GM23338 (cell line): Measurements from ENCODE around the gene OLA1.

Experiments
- CREB1 ChIP-seq: fragments of 250-450 bp; sonication (Bioruptor Pico); IDR thresholded peaks from 2 replicates; pipeline ENCODE4 v1.5.0; 2020; ENCODE audit warnings: low read depth, mild to moderate bottlenecking, moderate library complexity
- CTCF ChIP-seq, 2 experiments: fragments of 200-600 bp in 1 of 2; sonication (generic) in 1 of 2; conservative IDR thresholded peaks; 2 replicates each; pipeline versions ENCODE4 v1.5.1 to v1.6.1; 2016 to 2017; ENCODE audit warnings: antibody characterized with exemption in 2 of 2, low read depth in 2 of 2, mild to moderate bottlenecking in 2 of 2, moderate library complexity in 1 of 2
- EZH2 ChIP-seq: fragments of 200-600 bp; sonication (generic); IDR thresholded peaks from one replicate; pipeline ENCODE4 v1.8.0; 2017; ENCODE audit warnings: antibody characterized with exemption, mild to moderate bottlenecking, low read depth; ENCODE audit not compliant: unreplicated experiment
- EZH2phosphoT487 ChIP-seq: fragments of 200-600 bp; sonication (generic); IDR thresholded peaks from one replicate; pipeline ENCODE4 v1.8.1; 2018; ENCODE audit warnings: antibody characterized with exemption; ENCODE audit not compliant: unreplicated experiment
- POLR2AphosphoS5 ChIP-seq: IDR thresholded peaks from 2 replicates; pipeline ENCODE4 v1.6.1; 2016; ENCODE audit warnings: antibody characterized with exemption, low read depth
- STAT1 ChIP-seq: IDR thresholded peaks from one replicate; pipeline ENCODE4 v1.6.1; 2016; ENCODE audit warnings: antibody characterized with exemption; ENCODE audit not compliant: unreplicated experiment
- ZNF114 ChIP-seq: fragments of 250-450 bp; sonication (Bioruptor Pico); IDR thresholded peaks from 2 replicates; pipeline ENCODE4 v1.5.0; 2020; ENCODE audit warnings: mild to moderate bottlenecking, moderate library complexity
- ZNF331 ChIP-seq: fragments of 250-450 bp; sonication (Bioruptor Pico); IDR thresholded peaks from 2 replicates; pipeline ENCODE4 v1.5.0; 2020; ENCODE audit warnings: low read depth, mild to moderate bottlenecking, moderate library complexity
- TF ChIP-seq, protein P1 (sequence below): fragments of 250-450 bp; sonication (Bioruptor Pico); IDR thresholded peaks from 2 replicates; pipeline ENCODE4 v1.5.0; 2020; ENCODE audit warnings: mild to moderate bottlenecking, moderate library complexity
- TF ChIP-seq, protein P2 (sequence below): IDR thresholded peaks from one replicate; pipeline ENCODE4 v1.6.1; 2018; ENCODE audit warnings: antibody characterized with exemption; ENCODE audit not compliant: unreplicated experiment

GRCh38 chr2:174222154-174222553, 26.2 kb downstream of the OLA1 start:
- TF ChIP-seq POLR2AphosphoS5 (no peak), CTCF (conservative IDR thresholded peaks at IDR 0.05; ENCODE audit: low read depth in 2 of 2) (no peak), STAT1 (no peak), EZH2 (no peak), EZH2phosphoT487 (no peak), CREB1 (CRISPR knock-in tag) (no peak), ZNF114 (CRISPR knock-in tag) (no peak), ZNF331 (CRISPR knock-in tag) (no peak)
- TF ChIP-seq, protein P1, sequence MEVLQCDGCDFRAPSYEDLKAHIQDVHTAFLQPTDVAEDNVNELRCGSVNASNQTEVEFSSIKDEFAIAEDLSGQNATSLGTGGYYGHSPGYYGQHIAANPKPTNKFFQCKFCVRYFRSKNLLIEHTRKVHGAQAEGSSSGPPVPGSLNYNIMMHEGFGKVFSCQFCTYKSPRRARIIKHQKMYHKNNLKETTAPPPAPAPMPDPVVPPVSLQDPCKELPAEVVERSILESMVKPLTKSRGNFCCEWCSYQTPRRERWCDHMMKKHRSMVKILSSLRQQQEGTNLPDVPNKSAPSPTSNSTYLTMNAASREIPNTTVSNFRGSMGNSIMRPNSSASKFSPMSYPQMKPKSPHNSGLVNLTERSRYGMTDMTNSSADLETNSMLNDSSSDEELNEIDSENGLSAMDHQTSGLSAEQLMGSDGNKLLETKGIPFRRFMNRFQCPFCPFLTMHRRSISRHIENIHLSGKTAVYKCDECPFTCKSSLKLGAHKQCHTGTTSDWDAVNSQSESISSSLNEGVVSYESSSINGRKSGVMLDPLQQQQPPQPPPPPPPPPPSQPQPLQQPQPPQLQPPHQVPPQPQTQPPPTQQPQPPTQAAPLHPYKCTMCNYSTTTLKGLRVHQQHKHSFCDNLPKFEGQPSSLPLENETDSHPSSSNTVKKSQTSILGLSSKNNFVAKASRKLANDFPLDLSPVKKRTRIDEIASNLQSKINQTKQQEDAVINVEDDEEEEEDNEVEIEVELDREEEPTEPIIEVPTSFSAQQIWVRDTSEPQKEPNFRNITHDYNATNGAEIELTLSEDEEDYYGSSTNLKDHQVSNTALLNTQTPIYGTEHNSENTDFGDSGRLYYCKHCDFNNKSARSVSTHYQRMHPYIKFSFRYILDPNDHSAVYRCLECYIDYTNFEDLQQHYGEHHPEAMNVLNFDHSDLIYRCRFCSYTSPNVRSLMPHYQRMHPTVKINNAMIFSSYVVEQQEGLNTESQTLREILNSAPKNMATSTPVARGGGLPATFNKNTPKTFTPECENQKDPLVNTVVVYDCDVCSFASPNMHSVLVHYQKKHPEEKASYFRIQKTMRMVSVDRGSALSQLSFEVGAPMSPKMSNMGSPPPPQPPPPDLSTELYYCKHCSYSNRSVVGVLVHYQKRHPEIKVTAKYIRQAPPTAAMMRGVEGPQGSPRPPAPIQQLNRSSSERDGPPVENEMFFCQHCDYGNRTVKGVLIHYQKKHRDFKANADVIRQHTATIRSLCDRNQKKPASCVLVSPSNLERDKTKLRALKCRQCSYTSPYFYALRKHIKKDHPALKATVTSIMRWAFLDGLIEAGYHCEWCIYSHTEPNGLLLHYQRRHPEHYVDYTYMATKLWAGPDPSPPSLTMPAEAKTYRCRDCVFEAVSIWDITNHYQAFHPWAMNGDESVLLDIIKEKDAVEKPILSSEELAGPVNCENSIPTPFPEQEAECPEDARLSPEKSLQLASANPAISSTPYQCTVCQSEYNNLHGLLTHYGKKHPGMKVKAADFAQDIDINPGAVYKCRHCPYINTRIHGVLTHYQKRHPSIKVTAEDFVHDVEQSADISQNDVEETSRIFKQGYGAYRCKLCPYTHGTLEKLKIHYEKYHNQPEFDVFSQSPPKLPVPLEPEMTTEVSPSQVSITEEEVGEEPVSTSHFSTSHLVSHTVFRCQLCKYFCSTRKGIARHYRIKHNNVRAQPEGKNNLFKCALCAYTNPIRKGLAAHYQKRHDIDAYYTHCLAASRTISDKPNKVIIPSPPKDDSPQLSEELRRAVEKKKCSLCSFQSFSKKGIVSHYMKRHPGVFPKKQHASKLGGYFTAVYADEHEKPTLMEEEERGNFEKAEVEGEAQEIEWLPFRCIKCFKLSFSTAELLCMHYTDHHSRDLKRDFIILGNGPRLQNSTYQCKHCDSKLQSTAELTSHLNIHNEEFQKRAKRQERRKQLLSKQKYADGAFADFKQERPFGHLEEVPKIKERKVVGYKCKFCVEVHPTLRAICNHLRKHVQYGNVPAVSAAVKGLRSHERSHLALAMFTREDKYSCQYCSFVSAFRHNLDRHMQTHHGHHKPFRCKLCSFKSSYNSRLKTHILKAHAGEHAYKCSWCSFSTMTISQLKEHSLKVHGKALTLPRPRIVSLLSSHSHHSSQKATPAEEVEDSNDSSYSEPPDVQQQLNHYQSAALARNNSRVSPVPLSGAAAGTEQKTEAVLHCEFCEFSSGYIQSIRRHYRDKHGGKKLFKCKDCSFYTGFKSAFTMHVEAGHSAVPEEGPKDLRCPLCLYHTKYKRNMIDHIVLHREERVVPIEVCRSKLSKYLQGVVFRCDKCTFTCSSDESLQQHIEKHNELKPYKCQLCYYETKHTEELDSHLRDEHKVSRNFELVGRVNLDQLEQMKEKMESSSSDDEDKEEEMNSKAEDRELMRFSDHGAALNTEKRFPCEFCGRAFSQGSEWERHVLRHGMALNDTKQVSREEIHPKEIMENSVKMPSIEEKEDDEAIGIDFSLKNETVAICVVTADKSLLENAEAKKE (CRISPR knock-in tag): no peak
- TF ChIP-seq, protein P2, sequence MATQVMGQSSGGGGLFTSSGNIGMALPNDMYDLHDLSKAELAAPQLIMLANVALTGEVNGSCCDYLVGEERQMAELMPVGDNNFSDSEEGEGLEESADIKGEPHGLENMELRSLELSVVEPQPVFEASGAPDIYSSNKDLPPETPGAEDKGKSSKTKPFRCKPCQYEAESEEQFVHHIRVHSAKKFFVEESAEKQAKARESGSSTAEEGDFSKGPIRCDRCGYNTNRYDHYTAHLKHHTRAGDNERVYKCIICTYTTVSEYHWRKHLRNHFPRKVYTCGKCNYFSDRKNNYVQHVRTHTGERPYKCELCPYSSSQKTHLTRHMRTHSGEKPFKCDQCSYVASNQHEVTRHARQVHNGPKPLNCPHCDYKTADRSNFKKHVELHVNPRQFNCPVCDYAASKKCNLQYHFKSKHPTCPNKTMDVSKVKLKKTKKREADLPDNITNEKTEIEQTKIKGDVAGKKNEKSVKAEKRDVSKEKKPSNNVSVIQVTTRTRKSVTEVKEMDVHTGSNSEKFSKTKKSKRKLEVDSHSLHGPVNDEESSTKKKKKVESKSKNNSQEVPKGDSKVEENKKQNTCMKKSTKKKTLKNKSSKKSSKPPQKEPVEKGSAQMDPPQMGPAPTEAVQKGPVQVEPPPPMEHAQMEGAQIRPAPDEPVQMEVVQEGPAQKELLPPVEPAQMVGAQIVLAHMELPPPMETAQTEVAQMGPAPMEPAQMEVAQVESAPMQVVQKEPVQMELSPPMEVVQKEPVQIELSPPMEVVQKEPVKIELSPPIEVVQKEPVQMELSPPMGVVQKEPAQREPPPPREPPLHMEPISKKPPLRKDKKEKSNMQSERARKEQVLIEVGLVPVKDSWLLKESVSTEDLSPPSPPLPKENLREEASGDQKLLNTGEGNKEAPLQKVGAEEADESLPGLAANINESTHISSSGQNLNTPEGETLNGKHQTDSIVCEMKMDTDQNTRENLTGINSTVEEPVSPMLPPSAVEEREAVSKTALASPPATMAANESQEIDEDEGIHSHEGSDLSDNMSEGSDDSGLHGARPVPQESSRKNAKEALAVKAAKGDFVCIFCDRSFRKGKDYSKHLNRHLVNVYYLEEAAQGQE: no peak
